Keratinocyte (primary cell): Measurements from ENCODE around the gene MMP28. TPM values are rescaled to one million over a fixed set of nuclear protein-coding genes. Genes with fewer than 3 reads are reported as not detected.

Experiments used
- DNase-seq: peaks from one replicate; pipeline ENCODE4 v3.0.0-alpha.2; 2011; ENCODE audit warnings: low read depth, missing footprints, low spot score
- FAIRE-seq: peaks from 2 replicates; lab custom pipeline; 2011; peaks lifted over from hg19 to GRCh38; lab: Jason Lieb, UNC
- H2AFZ ChIP-seq: 2 replicates; pipeline ENCODE4 v1.6.0; 2012; ENCODE audit warnings: low read length, control low read depth, inconsistent platforms; ENCODE audit not compliant: control insufficient read depth
- H3K27ac ChIP-seq: 2 replicates; pipeline ENCODE4 v1.5.1; 2011; ENCODE audit warnings: low read length; ENCODE audit not compliant: control insufficient read depth, insufficient read depth
- H3K27me3 ChIP-seq: 3 replicates; pipeline ENCODE4 v1.6.0; 2011; ENCODE audit warnings: low read length; ENCODE audit not compliant: control insufficient read depth, insufficient read depth; ENCODE audit errors: extremely low read depth
- H3K36me3 ChIP-seq, 2 experiments: 2 replicates in 1 of 2; 3 replicates in 1 of 2; pipeline ENCODE4 v1.5.1; 2011; ENCODE audit warnings: low read length in 2 of 2, mild to moderate bottlenecking in 1 of 2; ENCODE audit not compliant: control insufficient read depth in 2 of 2, insufficient read depth in 2 of 2; ENCODE audit errors: extremely low read depth in 1 of 2
- H3K4me1 ChIP-seq: 3 replicates; pipeline ENCODE4 v1.5.1; 2011; ENCODE audit warnings: low read length; ENCODE audit not compliant: control insufficient read depth, insufficient read depth; ENCODE audit errors: extremely low read depth
- H3K4me2 ChIP-seq: 3 replicates; pipeline ENCODE4 v1.6.0; 2011; ENCODE audit warnings: low read depth, low read length; ENCODE audit not compliant: control insufficient read depth, insufficient read depth; ENCODE audit errors: extremely low read depth
- H3K4me3 ChIP-seq, 3 experiments: fragments of 200-600 bp in 1 of 3; sonication (generic) in 1 of 3; 2 replicates in 2 of 3; 3 replicates in 1 of 3; pipeline ENCODE4 v1.5.1; 2011 to 2016; ENCODE audit warnings: low read length in 3 of 3, mild to moderate bottlenecking in 3 of 3, control low read depth in 2 of 3, inconsistent platforms in 1 of 3, low read depth in 1 of 3, mixed read lengths in 1 of 3, mixed run types in 1 of 3, moderate library complexity in 1 of 3; ENCODE audit not compliant: control insufficient read depth in 2 of 3, insufficient read depth in 2 of 3; ENCODE audit errors: extremely low read depth in 1 of 3
- H3K79me2 ChIP-seq: 2 replicates; pipeline ENCODE4 v1.6.0; 2012; ENCODE audit warnings: low read length; ENCODE audit not compliant: control insufficient read depth, insufficient read depth
- H3K9ac ChIP-seq: 3 replicates; pipeline ENCODE4 v1.6.0; 2011; ENCODE audit warnings: low read length; ENCODE audit not compliant: control insufficient read depth, insufficient read depth; ENCODE audit errors: extremely low read depth
- H3K9me1 ChIP-seq: 3 replicates; pipeline ENCODE4 v1.6.0; 2011; ENCODE audit warnings: low read length; ENCODE audit not compliant: control insufficient read depth, insufficient read depth; ENCODE audit errors: extremely low read depth
- H3K9me3 ChIP-seq: 2 replicates; pipeline ENCODE4 v1.5.1; 2012; ENCODE audit warnings: low read depth, low read length; ENCODE audit not compliant: control insufficient read depth
- H4K20me1 ChIP-seq: 3 replicates; pipeline ENCODE4 v1.6.0; 2011; ENCODE audit warnings: low read length; ENCODE audit not compliant: control insufficient read depth, insufficient read depth; ENCODE audit errors: extremely low read depth
- CTCF ChIP-seq, 3 experiments: IDR thresholded peaks in 1 of 3; conservative IDR thresholded peaks in 1 of 3; optimal IDR thresholded peaks in 1 of 3; 2 replicates in 2 of 3; 3 replicates in 1 of 3; pipeline versions ENCODE3 to v1.5.1; 2011; ENCODE audit warnings: low read length in 3 of 3, mild to moderate bottlenecking in 3 of 3, moderate library complexity in 2 of 3, control low read depth in 1 of 3, inconsistent platforms in 1 of 3; ENCODE audit not compliant: insufficient read depth in 2 of 3; ENCODE audit errors: extremely low read depth in 1 of 3
- EZH2 ChIP-seq: IDR thresholded peaks from one replicate; pipeline ENCODE4 v1.6.1; 2012; ENCODE audit warnings: inconsistent platforms, mild to moderate bottlenecking, low read length, moderate library complexity
- dilution Hi-C: fragments of 300-500 bp; cut with MboI; formaldehyde crosslinking; loops from one replicate; pipeline ENCODE4 v1.7.0; 2020; ENCODE audit warnings: low sequenced_read_pairs; ENCODE audit not compliant: extremely low pct_ligation_motif_present
- polyA plus RNA-seq, 5 experiments: library from polyadenylated mRNA; depleted of rRNA in 3 of 5; stranded (reverse) in 3 of 5; stranded (forward) in 1 of 5; unstranded in 1 of 5; fragments of >200 nt; gene quantifications; 1 replicate in 1 of 5; 2 replicates in 3 of 5; 3 replicates in 1 of 5; pipeline versions ENCODE4 v1.2.1 to v1.2.3, GENCODE V29; 2011 to 2012; ENCODE audit warnings: missing spikeins in 2 of 5, low read depth in 1 of 5, low replicate concordance in 1 of 5

The MMP28 gene
- polyA plus RNA-seq, 1 donor (not counting 4 experiments of a cell fraction or from before 2014, with no cell fraction given) = 21.3 TPM

GRCh38 chr17:35764123-35764991 is 31.1 kb downstream of the MMP28 start:
- Histone ChIP-seq H2AFZ (peak overlapping the region; percentile 80), H4K20me1 (no peaks in the 10 kb centered on the region), H3K4me1 (peaks cover 6% of the 10 kb centered on the region), H3K27me3 (no peaks in the 10 kb centered on the region), H3K36me3 (no peaks in the 10 kb centered on the region), H3K79me2 (no peaks in the 10 kb centered on the region), H3K9me1 (no peaks in the 10 kb centered on the region), H3K4me3 (peak overlapping the region; percentile 30 to 51 (median 48)), H3K9me3 (no peaks in the 10 kb centered on the region), H3K4me2 (peak overlapping the region; percentile 89), H3K27ac (no peak overlapping the region), H3K9ac (peak overlapping the region; percentile 22)
- DNase-seq = no peak
- FAIRE-seq = no peak
- dilution Hi-C loops = no loop called here
- no peak for TF ChIP-seq EZH2
- TF ChIP-seq CTCF (optimal IDR thresholded peaks at IDR 0.05 in 1 of 3, IDR thresholded peaks at IDR 0.05 in 1 of 3, conservative IDR thresholded peaks at IDR 0.05 in 1 of 3; ENCODE audit: extremely low read depth in 1 of 3, insufficient read depth in 2 of 3, low read length in 3 of 3) = peak; percentile 68 to 99 (median 98)

GRCh38 chr17:35763767-35764122 is 31.7 kb downstream of the MMP28 start:
- FAIRE-seq (no peak), DNase-seq (no peak)
- H3K4me3 ChIP-seq = peak overlapping the region; percentile 30 to 51 (median 48)
- H3K36me3 ChIP-seq = no peaks in the 10 kb centered on the region
- H3K27me3 ChIP-seq = no peaks in the 10 kb centered on the region
- no peaks in the 10 kb centered on the region for H4K20me1 ChIP-seq
- peak overlapping the region; percentile 89 for H3K4me2 ChIP-seq
- dilution Hi-C loops = no loop called here
- TF ChIP-seq EZH2 (no peak), CTCF (optimal IDR thresholded peaks at IDR 0.05 in 1 of 3, IDR thresholded peaks at IDR 0.05 in 1 of 3, conservative IDR thresholded peaks at IDR 0.05 in 1 of 3; ENCODE audit: extremely low read depth in 1 of 3, insufficient read depth in 2 of 3, low read length in 3 of 3) (no peak)
- peaks cover 6% of the 10 kb centered on the region for H3K4me1 ChIP-seq
- no peak overlapping the region for H3K27ac ChIP-seq
- peak overlapping the region; percentile 80 for H2AFZ ChIP-seq
- H3K79me2 ChIP-seq = no peaks in the 10 kb centered on the region
- H3K9me1 ChIP-seq = no peaks in the 10 kb centered on the region
- H3K9me3 ChIP-seq = no peaks in the 10 kb centered on the region
- peak overlapping the region; percentile 22 for H3K9ac ChIP-seq
